OCI-LY1 (cell line): ENCODE results near the gene ARID5B.

ENCODE experiments used
- H2AFZ ChIP-seq: fragments of 200-600 bp; sonication (generic), shearing (Covaris generic); 2 replicates; pipeline ENCODE4 v1.6.0; 2014; ENCODE audit warnings: antibody characterized with exemption, mild to moderate bottlenecking, low read length
- H3F3A ChIP-seq: fragments of 200-600 bp; sonication (generic), shearing (Covaris generic); 2 replicates; pipeline ENCODE4 v1.6.0; 2014; ENCODE audit warnings: mild to moderate bottlenecking, antibody characterized with exemption, low read length, moderate library complexity; ENCODE audit not compliant: insufficient read depth
- H3K27ac ChIP-seq: fragments of 200-600 bp; sonication (generic); 2 replicates; pipeline ENCODE4 v1.5.1; 2014; ENCODE audit warnings: low read length, mixed run types, mild to moderate bottlenecking, low read depth; ENCODE audit not compliant: poor library complexity, severe bottlenecking
- H3K27me3 ChIP-seq: fragments of 200-600 bp; sonication (generic); 2 replicates; pipeline ENCODE4 v1.6.0; 2014; ENCODE audit warnings: antibody characterized with exemption, mild to moderate bottlenecking, low read length, moderate library complexity; ENCODE audit not compliant: insufficient read depth
- H3K36me3 ChIP-seq: fragments of 200-600 bp; sonication (generic); 2 replicates; pipeline ENCODE4 v1.6.1; 2014; ENCODE audit warnings: mild to moderate bottlenecking, antibody characterized with exemption, low read length, moderate library complexity, mixed read lengths; ENCODE audit not compliant: insufficient read depth
- H3K4me1 ChIP-seq: fragments of 200-600 bp; sonication (generic); 2 replicates; pipeline ENCODE4 v1.5.1; 2014; ENCODE audit warnings: mild to moderate bottlenecking, low read length, moderate library complexity; ENCODE audit not compliant: insufficient read depth, severe bottlenecking
- H3K4me2 ChIP-seq: fragments of 200-600 bp; sonication (generic), shearing (Covaris generic); 2 replicates; pipeline ENCODE4 v1.6.1; 2014; ENCODE audit warnings: low read length
- H3K4me3 ChIP-seq: fragments of 200-600 bp; sonication (generic); 2 replicates; pipeline ENCODE4 v1.5.1; 2014; ENCODE audit warnings: low read length, low read depth, mild to moderate bottlenecking, mixed read lengths; ENCODE audit not compliant: poor library complexity, severe bottlenecking
- H3K79me2 ChIP-seq: fragments of 200-600 bp; shearing (Covaris generic); 2 replicates; pipeline ENCODE4 v1.6.1; 2016; ENCODE audit warnings: mixed run types, low read length, mixed read lengths; ENCODE audit not compliant: insufficient read depth
- H3K9ac ChIP-seq: fragments of 200-600 bp; sonication (generic), shearing (Covaris generic); 2 replicates; pipeline ENCODE4 v1.6.1; 2014; ENCODE audit warnings: mild to moderate bottlenecking, low read length, mixed read lengths
- H3K9me2 ChIP-seq: fragments of 200-600 bp; sonication (generic), shearing (Covaris generic); 2 replicates; pipeline ENCODE4 v1.6.1; 2014; ENCODE audit warnings: low read depth, mild to moderate bottlenecking, low read length, mixed read lengths
- H3K9me3 ChIP-seq: fragments of 200-600 bp; shearing (Covaris generic); 2 replicates; pipeline ENCODE4 v1.6.1; 2014; ENCODE audit warnings: low read length, mixed read lengths
- H4K20me1 ChIP-seq: fragments of 200-600 bp; sonication (generic), shearing (Covaris generic); 2 replicates; pipeline ENCODE4 v1.6.0; 2016; ENCODE audit warnings: mild to moderate bottlenecking, low read length; ENCODE audit not compliant: insufficient read depth
- EZH2 ChIP-seq: fragments of 200-600 bp; sonication (generic), shearing (Covaris generic); IDR thresholded peaks from 2 replicates; pipeline ENCODE4 v1.8.0; 2017; ENCODE audit warnings: borderline replicate concordance, mixed run types, mild to moderate bottlenecking, antibody characterized with exemption, low read length, moderate library complexity, mixed read lengths
- TF ChIP-seq, protein P1 (sequence below): fragments of 200-600 bp; sonication (generic), shearing (Covaris generic); IDR thresholded peaks from 2 replicates; pipeline ENCODE4 v1.5.1; 2017; ENCODE audit warnings: mild to moderate bottlenecking, antibody characterized with exemption, low read length, moderate library complexity, mixed read lengths

The ARID5B gene

DNA sequence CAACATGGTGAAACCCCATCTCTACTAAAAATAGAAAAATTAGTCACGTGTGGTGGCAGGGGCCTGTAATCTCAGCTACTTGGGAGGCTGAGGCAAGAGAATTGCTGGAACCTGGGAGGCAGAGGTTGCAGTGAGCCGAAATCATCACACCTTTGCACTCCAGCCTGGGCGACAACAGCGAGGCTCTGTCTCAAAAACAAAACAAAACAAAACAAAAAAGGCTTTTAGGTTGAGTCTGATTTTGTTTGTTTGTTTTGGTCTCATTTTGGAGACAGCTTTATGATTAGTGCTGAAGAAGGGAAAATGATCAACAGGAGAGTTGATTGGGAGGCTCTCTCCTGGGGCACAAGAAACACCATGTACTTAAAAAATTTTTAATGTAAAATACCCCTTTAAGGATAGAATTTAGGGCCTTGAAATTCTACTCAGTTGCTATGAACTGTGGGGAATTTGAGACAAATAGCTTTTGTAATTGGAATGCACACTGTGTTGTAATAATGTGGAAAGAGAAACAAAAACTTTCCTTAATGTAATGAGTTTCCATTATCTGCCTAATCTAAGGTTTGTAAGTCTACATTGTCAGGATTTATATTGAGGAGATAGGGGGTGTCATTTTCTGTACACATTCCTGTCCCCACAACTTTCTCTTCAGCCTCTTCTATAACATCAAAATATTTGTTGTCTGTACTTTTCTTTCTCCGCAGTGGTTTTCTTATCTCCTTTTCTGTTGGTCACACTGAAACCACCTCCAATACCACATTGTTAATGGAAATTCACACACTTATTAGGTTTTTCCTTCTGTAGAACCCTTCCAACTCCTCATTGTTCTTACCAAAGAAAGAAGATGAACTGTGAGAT, 41.3 kb downstream of the ARID5B start:
- peak overlapping the region; percentile 38; the same call in 1 of the 2 replicates for H3K9ac ChIP-seq
- peaks cover 77% of the 10 kb centered on the region for H3K4me1 ChIP-seq

DNA sequence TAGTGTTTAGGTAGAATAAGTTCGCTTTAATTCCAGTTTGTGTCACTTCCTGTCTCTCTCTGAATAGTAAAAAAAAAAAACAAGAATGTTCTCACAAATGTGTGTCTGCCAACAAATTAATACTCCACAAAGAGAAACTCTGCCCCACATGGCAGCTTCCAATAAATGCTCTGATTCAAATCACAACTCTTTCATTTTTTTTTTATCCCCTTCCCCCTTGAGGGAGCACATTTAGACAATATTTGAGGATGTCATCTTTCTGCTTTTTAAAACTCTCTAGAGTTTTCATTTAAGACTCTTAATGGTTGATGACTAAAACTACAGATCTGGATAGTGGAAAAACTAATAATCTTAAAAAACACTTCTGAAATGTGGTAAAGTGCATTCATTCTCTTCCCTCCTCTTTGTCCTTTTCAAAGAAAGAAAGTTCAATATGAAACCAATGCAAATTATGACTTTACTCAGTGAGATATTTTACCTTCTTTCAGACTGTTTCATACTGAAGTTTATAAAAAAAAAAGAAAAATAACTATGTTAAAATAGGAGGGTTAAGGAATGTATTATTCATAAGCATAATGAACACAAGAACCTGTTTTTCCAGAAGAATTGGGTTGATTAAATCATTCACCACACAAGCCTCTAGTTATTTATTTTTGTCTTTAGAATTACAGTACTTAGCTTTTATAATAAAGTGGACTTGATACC, 42.3 kb downstream of the ARID5B start:
- H3K4me1 ChIP-seq = peaks cover 67% of the 10 kb centered on the region
- peak overlapping the region; percentile 92 for H3K27ac ChIP-seq
- H3K9me2 ChIP-seq = no peaks in the 10 kb centered on the region
- no peaks in the 10 kb centered on the region for H4K20me1 ChIP-seq
- H3K36me3 ChIP-seq = peaks cover 72% of the 10 kb centered on the region
- no peak overlapping the region for H3K4me3 ChIP-seq
- no peak for TF ChIP-seq EZH2
- TF ChIP-seq, protein P1, sequence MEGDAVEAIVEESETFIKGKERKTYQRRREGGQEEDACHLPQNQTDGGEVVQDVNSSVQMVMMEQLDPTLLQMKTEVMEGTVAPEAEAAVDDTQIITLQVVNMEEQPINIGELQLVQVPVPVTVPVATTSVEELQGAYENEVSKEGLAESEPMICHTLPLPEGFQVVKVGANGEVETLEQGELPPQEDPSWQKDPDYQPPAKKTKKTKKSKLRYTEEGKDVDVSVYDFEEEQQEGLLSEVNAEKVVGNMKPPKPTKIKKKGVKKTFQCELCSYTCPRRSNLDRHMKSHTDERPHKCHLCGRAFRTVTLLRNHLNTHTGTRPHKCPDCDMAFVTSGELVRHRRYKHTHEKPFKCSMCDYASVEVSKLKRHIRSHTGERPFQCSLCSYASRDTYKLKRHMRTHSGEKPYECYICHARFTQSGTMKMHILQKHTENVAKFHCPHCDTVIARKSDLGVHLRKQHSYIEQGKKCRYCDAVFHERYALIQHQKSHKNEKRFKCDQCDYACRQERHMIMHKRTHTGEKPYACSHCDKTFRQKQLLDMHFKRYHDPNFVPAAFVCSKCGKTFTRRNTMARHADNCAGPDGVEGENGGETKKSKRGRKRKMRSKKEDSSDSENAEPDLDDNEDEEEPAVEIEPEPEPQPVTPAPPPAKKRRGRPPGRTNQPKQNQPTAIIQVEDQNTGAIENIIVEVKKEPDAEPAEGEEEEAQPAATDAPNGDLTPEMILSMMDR = 0 out of 2 replicates have a peak, but pooled peaks have one; percentile 24
- no peaks in the 10 kb centered on the region for H3K27me3 ChIP-seq
- no peaks in the 10 kb centered on the region for H3K9me3 ChIP-seq
- peaks cover 7% of the 10 kb centered on the region; the same call in 1 of the 2 replicates for H3K79me2 ChIP-seq
- peak overlapping the region; percentile 1; the same call in 1 of the 2 replicates for H3K9ac ChIP-seq
- no peaks in the 10 kb centered on the region for H3F3A ChIP-seq
- no peak overlapping the region for H2AFZ ChIP-seq
- peak overlapping the region; percentile 46; the same call in 1 of the 2 replicates for H3K4me2 ChIP-seq

More for the DNA sequence above, 41.3 kb downstream of the ARID5B start:
- no peaks in the 10 kb centered on the region for H3K9me3 ChIP-seq
- peaks cover 62% of the 10 kb centered on the region for H3K36me3 ChIP-seq
- no peaks in the 10 kb centered on the region for H3K9me2 ChIP-seq
- H3F3A ChIP-seq = no peaks in the 10 kb centered on the region
- peak overlapping the region; percentile 92 for H3K27ac ChIP-seq
- peaks cover 14% of the 10 kb centered on the region for H3K79me2 ChIP-seq
- no peak overlapping the region for H2AFZ ChIP-seq
- no peak overlapping the region for H3K4me3 ChIP-seq
- no peaks in the 10 kb centered on the region for H4K20me1 ChIP-seq
- no peak for TF ChIP-seq EZH2
- TF ChIP-seq, protein P1 = no peak
- no peaks in the 10 kb centered on the region for H3K27me3 ChIP-seq
- peak overlapping the region; percentile 46 for H3K4me2 ChIP-seq

DNA sequence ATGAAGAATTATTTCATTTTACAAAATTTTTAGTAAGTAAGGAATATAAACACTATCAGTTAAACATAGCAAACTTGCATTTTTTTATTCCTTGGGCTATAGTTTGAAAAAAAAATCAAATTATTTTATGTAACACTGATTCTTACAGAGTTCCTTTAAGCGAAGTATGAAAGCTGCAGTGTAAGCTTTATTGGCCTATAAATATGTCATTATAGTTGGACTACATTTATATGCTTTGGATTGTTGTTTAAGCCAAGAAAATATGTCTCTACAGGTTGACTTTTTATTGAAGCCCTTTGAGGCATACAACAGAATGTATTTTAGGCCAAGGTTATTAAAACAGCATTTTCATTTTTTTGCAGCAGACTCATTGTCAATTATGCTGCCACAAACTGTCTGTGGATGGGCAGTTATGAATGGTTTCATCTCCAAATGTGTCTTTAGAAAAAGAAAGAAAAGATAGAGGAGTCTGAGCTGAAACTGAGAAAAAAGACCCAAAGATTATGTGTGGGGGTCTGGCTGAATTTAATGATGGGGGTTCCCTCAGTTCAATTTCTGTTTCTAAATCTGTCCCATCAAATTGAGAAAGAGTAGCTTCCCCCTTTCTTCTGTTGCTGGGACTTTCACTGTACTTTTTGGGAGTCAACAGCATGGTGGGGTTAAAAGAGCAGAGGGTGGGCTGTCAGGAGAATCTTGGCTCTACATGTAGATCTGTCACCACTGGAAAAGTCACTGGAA, 43.1 kb downstream of the ARID5B start:
- Histone ChIP-seq H3K4me2 (no peak overlapping the region), H3K4me1 (peaks cover 59% of the 10 kb centered on the region), H3K9me2 (no peaks in the 10 kb centered on the region), H3K9me3 (no peaks in the 10 kb centered on the region), H3K27me3 (no peaks in the 10 kb centered on the region), H3K9ac (no peak overlapping the region; the same call in 1 of the 2 replicates), H3K4me3 (no peak overlapping the region), H4K20me1 (no peaks in the 10 kb centered on the region), H3F3A (no peaks in the 10 kb centered on the region), H3K36me3 (peaks cover 76% of the 10 kb centered on the region), H2AFZ (no peak overlapping the region), H3K79me2 (peaks cover 3% of the 10 kb centered on the region; the same call in 1 of the 2 replicates), H3K27ac (peak overlapping the region; percentile 92)
- TF ChIP-seq, protein P1 = no peak
- no peak for TF ChIP-seq EZH2
